ENCODE results near the gene SFTA2. TPM values are rescaled to one million over a fixed set of nuclear protein-coding genes. Genes with fewer than 3 reads are reported as not detected.

The SFTA2 gene
- total RNA-seq, 1 experiment from 2014 or later = not detected

Other genes with a start within 250 kb of the SFTA2 start
- 100 and 139 TPM in 2 replicates for gene PPP1R18, start 245.5 kb downstream of the SFTA2 start, total RNA-seq (2014; rRNA removed; shearing (Covaris generic))
- gene NRM, start 241.2 kb downstream of the SFTA2 start, total RNA-seq (2014; rRNA removed; shearing (Covaris generic)) = 36.3 and 38.2 TPM in 2 replicates
- gene MDC1, start 214.9 kb downstream of the SFTA2 start, total RNA-seq (2014; rRNA removed; shearing (Covaris generic)) = 9.9 and 10.9 TPM in 2 replicates
- gene TUBB, start 211.8 kb downstream of the SFTA2 start, total RNA-seq (2014; rRNA removed; shearing (Covaris generic)) = 1,768 and 1,968 TPM in 2 replicates
- gene FLOT1, start 189.5 kb downstream of the SFTA2 start, total RNA-seq (2014; rRNA removed; shearing (Covaris generic)) = 194 and 244 TPM in 2 replicates
- 348 and 388 TPM in 2 replicates for gene IER3, start 187.6 kb downstream of the SFTA2 start, total RNA-seq (2014; rRNA removed; shearing (Covaris generic))
- gene DDR1, start 47.7 kb downstream of the SFTA2 start, total RNA-seq (2014; rRNA removed; shearing (Covaris generic)) = 33.9 and 73.5 TPM in 2 replicates
- gene GTF2H4, start 24.0 kb downstream of the SFTA2 start, total RNA-seq (2014; rRNA removed; shearing (Covaris generic)) = 11.4 and 17.7 TPM in 2 replicates
- 7.4 and 10.1 TPM in 2 replicates for gene VARS2, start 17.9 kb downstream of the SFTA2 start, total RNA-seq (2014; rRNA removed; shearing (Covaris generic))
- not detected in 2 replicates for gene MUCL3, start 8.8 kb upstream of the SFTA2 start, total RNA-seq (2014; rRNA removed; shearing (Covaris generic))
- not detected in 2 replicates for gene MUC21, start 51.5 kb upstream of the SFTA2 start, total RNA-seq (2014; rRNA removed; shearing (Covaris generic))
- not detected in 2 replicates for gene MUC22, start 78.3 kb upstream of the SFTA2 start, total RNA-seq (2014; rRNA removed; shearing (Covaris generic))
- not detected in 2 replicates for gene C6orf15, start 180.4 kb upstream of the SFTA2 start, total RNA-seq (2014; rRNA removed; shearing (Covaris generic))
- 0.15 and 8.3 TPM in 2 replicates for gene PSORS1C1, start 182.6 kb upstream of the SFTA2 start, total RNA-seq (2014; rRNA removed; shearing (Covaris generic))
- gene CDSN, start 188.3 kb upstream of the SFTA2 start, total RNA-seq (2014; rRNA removed; shearing (Covaris generic)) = not detected in 2 replicates
- not detected in 2 replicates for gene PSORS1C2, start 206.9 kb upstream of the SFTA2 start, total RNA-seq (2014; rRNA removed; shearing (Covaris generic))
- gene CCHCR1, start 225.6 kb upstream of the SFTA2 start, total RNA-seq (2014; rRNA removed; shearing (Covaris generic)) = 25.5 and 25.9 TPM in 2 replicates
- gene TCF19, start 226.4 kb upstream of the SFTA2 start, total RNA-seq (2014; rRNA removed; shearing (Covaris generic)) = 84.1 and 130 TPM in 2 replicates
- gene POU5F1, start 238.5 kb upstream of the SFTA2 start, total RNA-seq (2014; rRNA removed; shearing (Covaris generic)) = 0.39 TPM in 1 of 2 replicates, not detected in the other